Neural cell (in vitro differentiated cells): ENCODE data around the gene SLAMF7. TPM values are rescaled to one million over a fixed set of nuclear protein-coding genes. Genes with fewer than 3 reads are reported as not detected.

Experiments used
- H2AFZ ChIP-seq: fragments of 200-600, 300-800 bp; sonication (generic), shearing (Covaris generic); 2 replicates; pipeline ENCODE4 v1.6.0; 2014; ENCODE audit warnings: low read depth, mild to moderate bottlenecking, antibody characterized with exemption, low read length, moderate library complexity
- H3F3A ChIP-seq: fragments of 200-600 bp; shearing (Covaris generic); 2 replicates; pipeline ENCODE4 v1.6.1; 2016; ENCODE audit warnings: mild to moderate bottlenecking, moderate library complexity, mixed read lengths, antibody characterized with exemption, low read length; ENCODE audit not compliant: insufficient read depth, poor library complexity, severe bottlenecking
- H3K27ac ChIP-seq: fragments of 200-600, 300-800 bp; sonication (generic), shearing (Covaris generic); 2 replicates; pipeline ENCODE4 v1.5.1; 2014; ENCODE audit warnings: mild to moderate bottlenecking, low read length, moderate library complexity
- H3K27me3 ChIP-seq: fragments of 300-800, 200-600 bp; sonication (generic), shearing (Covaris generic); 2 replicates; pipeline ENCODE4 v1.6.0; 2014; ENCODE audit warnings: mild to moderate bottlenecking, low read depth, low read length, moderate library complexity; ENCODE audit not compliant: insufficient read depth
- H3K36me3 ChIP-seq: fragments of 300-800, 200-600 bp; sonication (generic), shearing (Covaris generic); 2 replicates; pipeline ENCODE4 v1.5.1; 2014; ENCODE audit warnings: mild to moderate bottlenecking, antibody characterized with exemption, low read length, moderate library complexity; ENCODE audit not compliant: insufficient read depth
- H3K4me2 ChIP-seq: fragments of 300-800, 200-600 bp; sonication (generic), shearing (Covaris generic); 2 replicates; pipeline ENCODE4 v1.6.0; 2014; ENCODE audit warnings: mild to moderate bottlenecking, low read length
- H3K4me3 ChIP-seq: fragments of 300-800, 200-600 bp; sonication (generic), shearing (Covaris generic); 2 replicates; pipeline ENCODE4 v1.5.1; 2014; ENCODE audit warnings: mild to moderate bottlenecking, low read length, moderate library complexity
- H3K79me2 ChIP-seq: fragments of 200-600 bp; shearing (Covaris generic); replicated peaks from 2 replicates; pipeline ENCODE4 v1.6.0; 2014; ENCODE audit warnings: mild to moderate bottlenecking, low read length, moderate library complexity; ENCODE audit not compliant: insufficient read depth
- H3K9ac ChIP-seq: fragments of 300-800, 200-600 bp; sonication (generic), shearing (Covaris generic); 2 replicates; pipeline ENCODE4 v1.6.1; 2016; ENCODE audit warnings: mild to moderate bottlenecking, low read length, mixed read lengths
- H3K9me2 ChIP-seq: fragments of 200-600 bp; shearing (Covaris generic); 2 replicates; pipeline ENCODE4 v1.6.1; 2016; ENCODE audit warnings: mild to moderate bottlenecking, low read length, mixed read lengths; ENCODE audit not compliant: insufficient read depth
- H3K9me3 ChIP-seq: fragments of 200-600, 300-800 bp; sonication (generic), shearing (Covaris generic); 2 replicates; pipeline ENCODE4 v1.6.1; 2016; ENCODE audit warnings: mild to moderate bottlenecking, mixed run types, low read length, moderate library complexity, mixed read lengths
- H4K20me1 ChIP-seq: fragments of 200-600 bp; shearing (Covaris generic); 2 replicates; pipeline ENCODE4 v1.6.1; 2016; ENCODE audit warnings: mild to moderate bottlenecking, mixed run types; ENCODE audit not compliant: insufficient read depth
- CTCF ChIP-seq: fragments of 450-650 bp; IDR thresholded peaks from 2 replicates; pipeline ENCODE4 v1.5.1; 2014; ENCODE audit warnings: antibody characterized with exemption, mild to moderate bottlenecking, moderate library complexity; ENCODE audit not compliant: poor library complexity, severe bottlenecking
- EP300 ChIP-seq: fragments of 450-650 bp; conservative IDR thresholded peaks from 2 replicates; pipeline ENCODE4 v1.6.1; 2014; ENCODE audit warnings: antibody characterized with exemption, mild to moderate bottlenecking, moderate library complexity; ENCODE audit not compliant: poor library complexity, severe bottlenecking
- EZH2 ChIP-seq: fragments of 200-600, 300-800 bp; shearing (Covaris generic), sonication (generic); IDR thresholded peaks from 2 replicates; pipeline ENCODE4 v1.6.1; 2014; ENCODE audit warnings: antibody characterized with exemption, low read length, borderline replicate concordance, mild to moderate bottlenecking; ENCODE audit not compliant: insufficient read depth, poor library complexity, severe bottlenecking
- MXI1 ChIP-seq: fragments of 450-650 bp; conservative IDR thresholded peaks from 2 replicates; pipeline ENCODE4 v1.6.1; 2014; ENCODE audit warnings: antibody characterized with exemption, mild to moderate bottlenecking; ENCODE audit not compliant: poor library complexity, severe bottlenecking
- POLR2AphosphoS5 ChIP-seq: IDR thresholded peaks from 2 replicates; pipeline ENCODE4 v1.6.1; 2012
- RAD21 ChIP-seq: fragments of 450-650 bp; conservative IDR thresholded peaks from 2 replicates; pipeline ENCODE4 v1.6.1; 2014; ENCODE audit warnings: antibody characterized with exemption, mild to moderate bottlenecking, moderate library complexity
- REST ChIP-seq: IDR thresholded peaks from 2 replicates; pipeline ENCODE4 v1.6.1; 2012; ENCODE audit warnings: borderline replicate concordance
- SMC3 ChIP-seq: fragments of 450-650 bp; conservative IDR thresholded peaks from 2 replicates; pipeline ENCODE4 v1.6.1; 2014; ENCODE audit warnings: antibody characterized with exemption, mild to moderate bottlenecking, moderate library complexity; ENCODE audit not compliant: poor library complexity
- TAF1 ChIP-seq: IDR thresholded peaks from 2 replicates; pipeline ENCODE4 v1.6.1; 2012; ENCODE audit warnings: low read depth
- polyA plus RNA-seq: library from polyadenylated mRNA; depleted of rRNA; stranded (reverse); fragments of >200 nt; gene quantifications from 2 replicates; pipeline ENCODE4 v1.2.3, GENCODE V29; 2014

SLAMF7 gene
- polyA plus RNA-seq, 1 donor from 2014 or later: not detected

- Histone ChIP-seq H3K27ac (no peak overlapping the region), H3K36me3 (no peaks in the 10 kb centered on the region), H2AFZ (no peak overlapping the region), H4K20me1 (no peaks in the 10 kb centered on the region), H3K27me3 (no peaks in the 10 kb centered on the region), H3K9ac (no peak overlapping the region), H3F3A (no peaks in the 10 kb centered on the region), H3K9me2 (no peaks in the 10 kb centered on the region), H3K4me2 (no peak overlapping the region), H3K4me3 (no peak overlapping the region), H3K9me3 (no peaks in the 10 kb centered on the region), H3K79me2 (no peaks in the 10 kb centered on the region)
- no peak for TF ChIP-seq EP300
- TF ChIP-seq MXI1: no peak
- no peak for TF ChIP-seq POLR2AphosphoS5
- no peak for TF ChIP-seq RAD21
- TF ChIP-seq REST: no peak
- no peak for TF ChIP-seq SMC3
- TF ChIP-seq CTCF: no peak
- no peak for TF ChIP-seq TAF1
- no peak for TF ChIP-seq EZH2
These were observed 5.1 kb upstream of the SLAMF7 start for GRCh38 chr1:160733898-160734297.

- no peaks in the 10 kb centered on the region for H3K9me3 ChIP-seq
- no peak overlapping the region for H3K9ac ChIP-seq
- no peaks in the 10 kb centered on the region for H4K20me1 ChIP-seq
- no peak overlapping the region for H3K27ac ChIP-seq
- H3K4me2 ChIP-seq: no peak overlapping the region
- no peaks in the 10 kb centered on the region for H3K36me3 ChIP-seq
- no peaks in the 10 kb centered on the region for H3K9me2 ChIP-seq
- no peak overlapping the region for H3K4me3 ChIP-seq
- no peak overlapping the region for H2AFZ ChIP-seq
- H3K79me2 ChIP-seq: no peaks in the 10 kb centered on the region
- TF ChIP-seq TAF1: no peak
- no peak for TF ChIP-seq EP300
- no peak for TF ChIP-seq MXI1
- TF ChIP-seq SMC3: no peak
- no peak for TF ChIP-seq EZH2
- TF ChIP-seq CTCF: no peak
- TF ChIP-seq POLR2AphosphoS5: no peak
- no peak for TF ChIP-seq RAD21
- TF ChIP-seq REST: no peak
- no peaks in the 10 kb centered on the region for H3K27me3 ChIP-seq
- no peaks in the 10 kb centered on the region for H3F3A ChIP-seq
These were observed 4.7 kb upstream of the SLAMF7 start for GRCh38 chr1:160734301-160734700.
